B cell (primary cell): ENCODE results near the gene GPM6B.

Experiments used
- CTCF ChIP-seq: fragments of 200-600 bp; IDR thresholded peaks from one replicate; pipeline ENCODE4 v1.8.0; 2022; ENCODE audit warnings: antibody characterized with exemption, mild to moderate bottlenecking
- EZH2 ChIP-seq: IDR thresholded peaks from 2 replicates; pipeline ENCODE4 v1.6.1; 2012; ENCODE audit warnings: borderline replicate concordance, low read depth, mild to moderate bottlenecking, moderate library complexity, low read length; ENCODE audit not compliant: insufficient read depth, poor library complexity, severe bottlenecking

GRCh38 chrX:13808865-13809264 is 8.0 kb downstream of the GPM6B start:
- TF ChIP-seq CTCF: no peak
- TF ChIP-seq EZH2: no peak
